IMR-90 (cell line): ENCODE measurements around the gene EML3. TPM values are rescaled to one million over a fixed set of nuclear protein-coding genes. Genes with fewer than 3 reads are reported as not detected.

ENCODE experiments used
- ATAC-seq: fragments of 200-7000 bp; cut with Tn5 transposase; 2 replicates; pipeline ENCODE4 v1.9.1; 2020; ENCODE audit warnings: low read depth, mild to moderate bottlenecking, moderate library complexity
- BruUV-seq: library from RNA; stranded (reverse); fragments of 400-500 nt; replicated peaks from 2 replicates; lab custom pipeline; 2021; lab: Mats Ljungman, UMichigan
- CTCF ChIA-PET: fragments of 300-600 bp; formaldehyde crosslinking; extraction: SDS; loops from one replicate; lab custom pipeline; 2021; ENCODE audit warnings: antibody characterized with exemption; lab: Yijun Ruan, JAX
- POLR2A ChIA-PET: fragments of 300-600 bp; sonication (Branson Sonifier 250); formaldehyde crosslinking; loops from one replicate; lab custom pipeline; 2022; ENCODE audit warnings: antibody characterized with exemption; ENCODE audit not compliant: unreplicated experiment; lab: Charles Lee
- DNase-seq: peaks from one replicate; pipeline ENCODE4 v3.0.0; 2013
- H2AFZ ChIP-seq: replicated peaks from 2 replicates; pipeline ENCODE3; 2013; ENCODE audit warnings: low read length, mild to moderate bottlenecking; ENCODE audit not compliant: poor library complexity
- H2AK5ac ChIP-seq: 2 replicates; pipeline ENCODE4 v1.6.1; 2013; ENCODE audit warnings: low read depth, low read length, inconsistent platforms
- H2AK9ac ChIP-seq: replicated peaks from 2 replicates; pipeline ENCODE3; 2013; ENCODE audit warnings: mild to moderate bottlenecking, low read depth, low read length, moderate library complexity; ENCODE audit not compliant: poor library complexity
- H2BK120ac ChIP-seq: 2 replicates; pipeline ENCODE4 v1.6.1; 2013; ENCODE audit warnings: low read depth, low read length, inconsistent platforms
- H2BK15ac ChIP-seq: 3 replicates; pipeline ENCODE4 v1.6.1; 2013; ENCODE audit warnings: low read depth, low read length, inconsistent platforms
- H2BK20ac ChIP-seq: 2 replicates; pipeline ENCODE4 v1.6.1; 2013; ENCODE audit warnings: low read depth, mild to moderate bottlenecking, inconsistent platforms, low read length, moderate library complexity
- H2BK5ac ChIP-seq: 2 replicates; pipeline ENCODE4 v1.6.1; 2013; ENCODE audit warnings: mild to moderate bottlenecking, low read depth, low read length, inconsistent platforms; ENCODE audit not compliant: poor library complexity, severe bottlenecking
- H3K14ac ChIP-seq: replicated peaks from 2 replicates; pipeline ENCODE4 v1.6.1; 2013; ENCODE audit warnings: low read depth, low read length, inconsistent platforms
- H3K18ac ChIP-seq: 2 replicates; pipeline ENCODE4 v1.6.1; 2013; ENCODE audit warnings: low read depth, low read length, control low read depth
- H3K23ac ChIP-seq: 2 replicates; pipeline ENCODE4 v1.6.1; 2013; ENCODE audit warnings: low read depth, low read length, inconsistent platforms
- H3K27ac ChIP-seq: 2 replicates; pipeline ENCODE4 v1.5.1; 2013; ENCODE audit warnings: mild to moderate bottlenecking, control low read depth, low read length; ENCODE audit not compliant: insufficient read depth
- H3K27me3 ChIP-seq: 2 replicates; pipeline ENCODE4 v1.6.1; 2013; ENCODE audit warnings: low read length; ENCODE audit not compliant: control insufficient read depth, insufficient read depth
- H3K36me3 ChIP-seq: 2 replicates; pipeline ENCODE4 v1.6.1; 2013; ENCODE audit warnings: low read length, mixed read lengths; ENCODE audit not compliant: control insufficient read depth, insufficient read depth
- H3K4ac ChIP-seq: 2 replicates; pipeline ENCODE4 v1.6.1; 2013; ENCODE audit warnings: low read depth, low read length, inconsistent platforms
- H3K4me1 ChIP-seq: 2 replicates; pipeline ENCODE4 v1.6.1; 2013; ENCODE audit warnings: low read length, mixed read lengths; ENCODE audit not compliant: control insufficient read depth, insufficient read depth
- H3K4me2 ChIP-seq: 2 replicates; pipeline ENCODE4 v1.6.1; 2013; ENCODE audit warnings: low read depth, mild to moderate bottlenecking, control low read depth, low read length, moderate library complexity
- H3K4me3 ChIP-seq: 2 replicates; pipeline ENCODE4 v1.5.1; 2013; ENCODE audit warnings: low read depth, mild to moderate bottlenecking, control low read depth, low read length, moderate library complexity; ENCODE audit not compliant: insufficient read depth
- H3K56ac ChIP-seq: 2 replicates; pipeline ENCODE4 v1.6.1; 2013; ENCODE audit warnings: low read length, inconsistent platforms; ENCODE audit not compliant: insufficient read depth; ENCODE audit errors: extremely low read depth
- H3K79me1 ChIP-seq, 2 experiments: 2 replicates each; pipeline ENCODE4 v1.6.1; 2013; ENCODE audit warnings: low read length in 2 of 2, inconsistent platforms in 1 of 2, low read depth in 1 of 2
- H3K9ac ChIP-seq: 2 replicates; pipeline ENCODE4 v1.6.1; 2013; ENCODE audit warnings: low read depth, low read length, control low read depth
- H3K9me1 ChIP-seq: 2 replicates; pipeline ENCODE4 v1.6.1; 2013; ENCODE audit warnings: low read length, inconsistent platforms; ENCODE audit not compliant: insufficient read depth
- H3K9me3 ChIP-seq: 2 replicates; pipeline ENCODE4 v1.6.1; 2013; ENCODE audit warnings: low read length; ENCODE audit not compliant: control insufficient read depth, insufficient read depth
- H4K20me1 ChIP-seq: 2 replicates; pipeline ENCODE4 v1.6.1; 2013; ENCODE audit warnings: low read length, inconsistent platforms; ENCODE audit not compliant: insufficient read depth
- H4K5ac ChIP-seq: 2 replicates; pipeline ENCODE4 v1.6.1; 2013; ENCODE audit warnings: mild to moderate bottlenecking, low read depth, low read length, control low read depth
- H4K8ac ChIP-seq, 2 experiments: 2 replicates each; pipeline ENCODE4 v1.6.1; 2013; ENCODE audit warnings: low read depth in 2 of 2, low read length in 2 of 2, control low read depth in 1 of 2, inconsistent platforms in 1 of 2
- H4K91ac ChIP-seq: 2 replicates; pipeline ENCODE4 v1.6.1; 2013; ENCODE audit warnings: low read depth, low read length, inconsistent platforms; ENCODE audit not compliant: insufficient read depth
- BHLHE40 ChIP-seq: fragments of 150-350 bp; IDR thresholded peaks from 2 replicates; pipeline ENCODE4 v1.6.1; 2016; ENCODE audit warnings: mild to moderate bottlenecking, low read depth, low read length
- CEBPB ChIP-seq: IDR thresholded peaks from 2 replicates; pipeline ENCODE4 v1.6.1; 2012; ENCODE audit warnings: low read depth, low read length, improper control_type of control experiment
- CHD1 ChIP-seq: IDR thresholded peaks from 2 replicates; pipeline ENCODE4 v1.6.1; 2012; ENCODE audit warnings: low read depth, low read length, improper control_type of control experiment
- CTCF ChIP-seq: conservative IDR thresholded peaks from 2 replicates; pipeline ENCODE4 v1.5.1; 2012; ENCODE audit warnings: mild to moderate bottlenecking, low read depth, low read length, improper control_type of control experiment
- ELK1 ChIP-seq: fragments of 150-350 bp; IDR thresholded peaks from 2 replicates; pipeline ENCODE4 v1.6.1; 2016; ENCODE audit warnings: low read depth, mild to moderate bottlenecking, low read length, moderate library complexity, borderline replicate concordance
- FOS ChIP-seq: fragments of 150-350 bp; IDR thresholded peaks from 2 replicates; pipeline ENCODE4 v1.6.1; 2016; ENCODE audit warnings: low read depth, low read length
- MAFK ChIP-seq: IDR thresholded peaks from 2 replicates; pipeline ENCODE4 v1.6.1; 2012; ENCODE audit warnings: low read depth, low read length, improper control_type of control experiment
- MAZ ChIP-seq: IDR thresholded peaks from 2 replicates; pipeline ENCODE4 v1.6.1; 2012; ENCODE audit warnings: low read depth, mild to moderate bottlenecking, low read length, improper control_type of control experiment, moderate library complexity, borderline replicate concordance
- MXI1 ChIP-seq: IDR thresholded peaks from 2 replicates; pipeline ENCODE4 v1.6.1; 2012; ENCODE audit warnings: low read depth, mild to moderate bottlenecking, low read length, moderate library complexity, borderline replicate concordance
- NFE2L2 ChIP-seq: fragments of 150-350 bp; IDR thresholded peaks from 2 replicates; pipeline ENCODE4 v1.6.1; 2016; ENCODE audit warnings: low read depth, mild to moderate bottlenecking, low read length
- POLR2A ChIP-seq: IDR thresholded peaks from 2 replicates; pipeline ENCODE4 v1.6.1; 2012; ENCODE audit warnings: mild to moderate bottlenecking, low read depth, low read length
- RAD21 ChIP-seq: IDR thresholded peaks from 2 replicates; pipeline ENCODE4 v1.6.1; 2012; ENCODE audit warnings: low read length, improper control_type of control experiment
- RCOR1 ChIP-seq: IDR thresholded peaks from 2 replicates; pipeline ENCODE4 v1.6.1; 2012; ENCODE audit warnings: mild to moderate bottlenecking, low read length, improper control_type of control experiment; ENCODE audit not compliant: insufficient replicate concordance
- RFX5 ChIP-seq: IDR thresholded peaks from 2 replicates; pipeline ENCODE4 v1.8.0; 2012; ENCODE audit warnings: low read depth, mild to moderate bottlenecking, low read length, moderate library complexity
- SMC3 ChIP-seq: fragments of 150-350 bp; IDR thresholded peaks from 2 replicates; pipeline ENCODE4 v1.6.1; 2016; ENCODE audit warnings: low read depth, mild to moderate bottlenecking, antibody characterized with exemption, low read length, moderate library complexity
- USF2 ChIP-seq: fragments of 150-350 bp; IDR thresholded peaks from 2 replicates; pipeline ENCODE4 v1.6.1; 2017; ENCODE audit warnings: mild to moderate bottlenecking, antibody characterized with exemption, low read length, low read depth
- WGBS, 2 experiments: methylation state at CpG; one replicate each; pipeline versions ENCODE4 v1.1.5 to v1.1.7; 2013; ENCODE audit warnings: missing lambda C conversion rate in 2 of 2; ENCODE audit not compliant: insufficient read length in 1 of 2; ENCODE audit errors: extremely low coverage in 2 of 2; 5-methylcytosine and 5-hydroxymethylcytosine counted together
- dilution Hi-C: fragments of 300-500 bp; cut with HindIII; formaldehyde crosslinking; loops from one replicate; pipeline ENCODE4 v1.14.3; 2018; ENCODE audit warnings: low sequenced_read_pairs; ENCODE audit not compliant: unreplicated experiment
- in situ Hi-C: fragments of 300-500 bp; cut with MboI; formaldehyde crosslinking; loops from 3 replicates; pipeline ENCODE4 v1.14.3; 2019; ENCODE audit warnings: low sequenced_read_pairs, inconsistent platforms, mixed read lengths
- intact Hi-C: fragments of 100-400 bp; cut with micrococcal nuclease; formaldehyde crosslinking; loops from 2 replicates; pipeline ENCODE4 v1.10.0; 2022
- polyA plus RNA-seq, 3 experiments: library from polyadenylated mRNA; depleted of rRNA; stranded (reverse); fragments of >200 nt; gene quantifications; 2 replicates each; pipeline ENCODE4 v1.2.3, GENCODE V29; 2012; ENCODE audit warnings: low replicate concordance in 1 of 3
- total RNA-seq: library from RNA; depleted of rRNA; stranded (reverse); fragments of >200 nt; gene quantifications from 2 replicates; pipeline ENCODE4 v1.2.3, GENCODE V29; 2012

Gene EML3
- total and polyA plus RNA-seq, 2 of the 4 experiments (the other 2 are of a cell fraction) = 5.0 to 24.7 TPM

GRCh38 chr11:62649486-62649885, 36.9 kb upstream of the EML3 start:
- Histone ChIP-seq H2BK20ac (no peak overlapping the region), H3K4me2 (no peak overlapping the region), H3K9ac (no peak overlapping the region), H4K91ac (no peak overlapping the region), H4K5ac (no peak overlapping the region), H2BK5ac (no peak overlapping the region), H2BK120ac (no peak overlapping the region), H3K4ac (no peak overlapping the region), H2AK5ac (no peak overlapping the region), H2AFZ (no peak overlapping the region), H3K4me1 (peaks cover 8% of the 10 kb centered on the region), H3K14ac (no peak overlapping the region), H4K20me1 (peaks cover 14% of the 10 kb centered on the region), H3K9me1 (0 out of 2 replicates have a peak, but pooled peaks cover under 1% of the 10 kb centered on the region), H3K27me3 (no peaks in the 10 kb centered on the region), H3K36me3 (peaks cover 27% of the 10 kb centered on the region), H2BK15ac (no peak overlapping the region), H3K9me3 (no peaks in the 10 kb centered on the region), H3K23ac (no peak overlapping the region), H2AK9ac (no peak overlapping the region), H3K4me3 (no peak overlapping the region), H3K56ac (no peak overlapping the region), H3K18ac (no peak overlapping the region), H4K8ac (no peak overlapping the region), H3K27ac (no peak overlapping the region), H3K79me1 (peaks cover 6 to 55% of the 10 kb centered on the region in 2 experiments)
- TF ChIP-seq CHD1 = no peak
- no peak for TF ChIP-seq CEBPB
- no peak for TF ChIP-seq BHLHE40
- no peak for TF ChIP-seq RFX5
- no peak for TF ChIP-seq MAFK
- no peak for TF ChIP-seq CTCF
- TF ChIP-seq ELK1 = no peak
- no peak for TF ChIP-seq MXI1
- no peak for TF ChIP-seq RAD21
- TF ChIP-seq POLR2A = no peak
- no peak for TF ChIP-seq RCOR1
- TF ChIP-seq USF2 = no peak
- no peak for TF ChIP-seq FOS
- TF ChIP-seq NFE2L2 = no peak
- no peak for TF ChIP-seq SMC3
- TF ChIP-seq MAZ = no peak
- ChIA-PET POLR2A (interaction anchor here (1.3 kb wide), 1 partner anchor 16 kb away, joined by 5 read pairs; the partner anchor contains the start of gene CSKMT), CTCF (no interaction called here)
- no peak for ATAC-seq
- WGBS, 2 experiments = 100% methylated on average over 7 of the region's 11 CpGs; no CpG with 5 or more reads in 1 of the 2 experiments
- in situ Hi-C loops = no loop called here
- dilution Hi-C loops = no loop called here
- BruUV-seq = no TSS peak
- DNase-seq = no peak
- intact Hi-C loops = no loop called here
